GM06990 (cell line): ENCODE results near the gene C3orf33.

Source experiments
- DNase-seq: peaks from one replicate; pipeline ENCODE4 v3.0.0-alpha.2; 2011; ENCODE audit not compliant: insufficient read length; ENCODE audit errors: extremely low read depth
- H3K27me3 ChIP-seq: replicated peaks from 2 replicates; pipeline ENCODE4 v1.6.0; 2011; ENCODE audit warnings: low read length; ENCODE audit not compliant: control insufficient read depth, insufficient read depth
- H3K36me3 ChIP-seq: 2 replicates; pipeline ENCODE4 v1.5.1; 2011; ENCODE audit warnings: low read length; ENCODE audit not compliant: control insufficient read depth, insufficient read depth
- H3K4me3 ChIP-seq: replicated peaks from 2 replicates; pipeline ENCODE4 v1.5.1; 2011; ENCODE audit warnings: low read depth, mild to moderate bottlenecking, control low read depth, low read length
- CTCF ChIP-seq: IDR thresholded peaks from 2 replicates; pipeline ENCODE4 v1.5.1; 2011; ENCODE audit warnings: low read length, control low read depth, mild to moderate bottlenecking, inconsistent platforms; ENCODE audit not compliant: insufficient read depth, poor library complexity, severe bottlenecking

Gene C3orf33

GRCh38 chr3:155809181-155809580 lies 3.1 kb upstream of the C3orf33 start:
- H3K27me3 ChIP-seq: no peaks in the 10 kb centered on the region
- TF ChIP-seq CTCF: no peak
- H3K36me3 ChIP-seq: no peaks in the 10 kb centered on the region
- DNase-seq: no peak
- H3K4me3 ChIP-seq: no peak overlapping the region

- DNase-seq: no peak
- Histone ChIP-seq H3K36me3 (no peaks in the 10 kb centered on the region), H3K4me3 (no peak overlapping the region), H3K27me3 (no peaks in the 10 kb centered on the region)
- TF ChIP-seq CTCF: no peak
These were observed 1.7 kb upstream of the C3orf33 start for GRCh38 chr3:155807823-155808222.

- no peak for TF ChIP-seq CTCF
- peak overlapping the region; percentile 81 for H3K4me3 ChIP-seq
- no peaks in the 10 kb centered on the region for H3K27me3 ChIP-seq
- DNase-seq: no peak
- H3K36me3 ChIP-seq: no peaks in the 10 kb centered on the region; the same call in 1 of the 2 replicates
These were observed 775 bp downstream of the C3orf33 start for GRCh38 chr3:155805204-155805801.

GRCh38 chr3:155804323-155804722 lies 1.8 kb downstream of the C3orf33 start:
- no peak for TF ChIP-seq CTCF
- Histone ChIP-seq H3K4me3 (no peak overlapping the region), H3K36me3 (no peaks in the 10 kb centered on the region; the same call in 1 of the 2 replicates), H3K27me3 (no peaks in the 10 kb centered on the region)
- no peak for DNase-seq

GRCh38 chr3:155792532-155792931 lies 13.5 kb downstream of the C3orf33 start:
- no peak for TF ChIP-seq CTCF
- no peak for DNase-seq
- H3K27me3 ChIP-seq: no peaks in the 10 kb centered on the region
- no peak overlapping the region for H3K4me3 ChIP-seq
- no peaks in the 10 kb centered on the region for H3K36me3 ChIP-seq

GRCh38 chr3:155791190-155791589 lies 14.9 kb downstream of the C3orf33 start:
- no peak for DNase-seq
- TF ChIP-seq CTCF: no peak
- H3K27me3 ChIP-seq: no peaks in the 10 kb centered on the region
- no peaks in the 10 kb centered on the region for H3K36me3 ChIP-seq
- H3K4me3 ChIP-seq: no peak overlapping the region
